Fibroblast of gingiva (primary cell): ENCODE data around the gene CAMTA1.
"Not testable (repeated sequence)": the region's sequence is repeated elsewhere in the genome, so short reads cannot be mapped to it uniquely, and the experiment has no call there.

Experiments
- DNase-seq: peaks from one replicate; pipeline ENCODE4 v3.0.0-alpha.2; 2011; ENCODE audit warnings: low read depth

CAMTA1 gene

GRCh38 chr1:7108251-7108650 is 323.0 kb downstream of the CAMTA1 start:
- DNase-seq, result no peak

DNA sequence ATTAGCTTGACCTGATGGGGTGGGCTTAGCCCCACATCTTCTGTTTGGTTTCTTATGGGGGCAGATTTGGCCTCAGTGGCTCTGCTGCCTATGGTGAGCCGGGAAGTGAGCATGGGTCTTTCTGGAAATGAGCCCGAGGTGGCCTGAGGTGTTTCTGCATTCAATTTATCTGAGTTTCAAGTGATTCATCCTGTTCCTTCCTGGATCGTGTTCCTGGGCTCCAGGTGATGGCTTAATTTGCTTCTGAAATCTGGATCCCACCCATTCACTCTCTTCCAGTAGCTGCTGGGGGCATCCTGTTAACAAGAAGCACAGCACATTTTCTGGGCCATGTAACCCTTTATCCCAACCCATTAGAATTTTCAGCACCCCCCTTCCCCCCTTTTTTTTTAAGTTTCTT is 324.6 kb downstream of the CAMTA1 start:
- DNase-seq, result no peak

- no peak for DNase-seq
These were observed 325.1 kb downstream of the CAMTA1 start for GRCh38 chr1:7110321-7110720.

- no peak for DNase-seq
These were observed 326.6 kb downstream of the CAMTA1 start for GRCh38 chr1:7111853-7112252.

- no peak for DNase-seq
These were observed 327.9 kb downstream of the CAMTA1 start for GRCh38 chr1:7113136-7113535.

DNA sequence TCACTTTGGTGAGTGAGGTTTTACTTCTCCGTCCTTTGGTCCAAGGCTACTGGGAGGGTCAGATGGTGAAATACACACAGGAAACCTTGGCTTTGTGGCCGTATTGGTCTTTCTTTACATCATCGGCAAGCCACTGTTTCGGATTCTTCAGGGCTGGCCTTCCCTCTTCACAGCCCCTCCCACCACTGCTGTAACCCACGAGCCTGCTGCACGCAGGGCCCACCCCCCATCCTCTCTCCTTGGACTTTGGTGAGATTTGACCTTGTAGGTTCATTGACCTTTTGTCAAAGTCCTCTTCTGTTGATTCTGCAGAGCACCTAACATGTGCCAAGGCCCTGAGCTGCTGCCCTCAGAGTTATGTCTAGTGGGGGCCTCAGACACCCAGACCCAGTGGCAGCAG is 328.6 kb downstream of the CAMTA1 start:
- no peak for DNase-seq

DNA sequence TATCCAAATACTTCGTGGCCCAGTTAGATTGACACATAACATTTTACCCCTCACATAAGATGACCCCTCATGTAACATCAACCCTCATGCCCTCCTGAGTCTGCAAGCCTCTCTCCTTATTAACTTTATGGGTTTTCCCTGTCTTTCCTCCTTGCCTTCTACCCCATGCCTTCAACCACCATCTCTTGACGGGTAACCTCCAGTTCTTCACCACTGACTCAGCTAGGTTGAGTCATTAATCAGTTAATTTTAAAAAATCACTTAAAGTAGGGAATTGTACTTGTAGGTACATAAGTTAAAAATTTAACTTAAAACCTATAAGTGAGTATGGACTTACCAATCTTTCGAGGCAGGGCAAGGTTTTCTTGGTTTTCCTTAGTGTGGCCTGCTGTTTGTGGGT is 330.7 kb downstream of the CAMTA1 start:
- DNase-seq, result no peak

DNA sequence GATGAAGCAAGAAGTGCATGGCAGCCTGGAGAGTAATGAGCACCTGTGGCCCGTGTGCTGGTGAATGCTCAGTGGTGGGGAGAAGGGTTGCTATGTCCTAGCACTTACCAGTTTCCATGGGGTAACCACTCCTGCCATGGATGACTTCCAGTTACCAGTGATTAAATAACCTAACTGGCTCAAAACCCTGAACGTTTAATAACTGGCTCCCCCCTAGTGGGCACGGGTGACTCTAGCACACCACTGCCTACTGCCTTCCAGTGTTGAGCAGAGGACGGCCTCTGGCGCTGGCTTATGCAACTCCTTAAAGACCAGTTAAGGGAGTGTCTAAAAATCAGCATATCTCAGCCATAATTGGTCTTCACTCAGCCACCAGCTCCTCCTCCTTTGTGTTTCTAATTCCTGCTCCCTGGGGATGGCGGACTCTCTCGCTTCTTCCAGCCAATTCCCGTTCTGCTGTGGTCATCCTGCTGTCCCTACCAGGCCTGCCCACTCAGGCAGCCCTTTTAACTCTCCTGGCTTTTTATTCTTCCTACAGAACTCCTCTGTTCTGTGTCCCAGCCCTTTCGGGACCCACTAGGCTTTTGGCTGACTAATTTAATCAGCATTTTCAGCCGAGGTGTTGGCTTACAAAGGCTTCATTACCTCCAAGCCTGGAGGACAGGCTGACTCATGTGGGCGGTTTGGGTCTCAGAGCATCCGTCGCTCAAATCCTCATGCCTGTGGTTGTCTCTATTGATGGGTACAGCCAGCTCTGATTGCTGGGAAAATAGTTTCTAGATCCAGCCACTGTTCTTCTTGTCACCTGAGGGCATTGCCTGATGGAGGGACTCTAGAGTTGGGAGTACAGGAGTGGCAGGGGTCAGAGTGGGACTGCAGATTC is 332.4 kb downstream of the CAMTA1 start:
- DNase-seq, result peak; percentile 68

DNA sequence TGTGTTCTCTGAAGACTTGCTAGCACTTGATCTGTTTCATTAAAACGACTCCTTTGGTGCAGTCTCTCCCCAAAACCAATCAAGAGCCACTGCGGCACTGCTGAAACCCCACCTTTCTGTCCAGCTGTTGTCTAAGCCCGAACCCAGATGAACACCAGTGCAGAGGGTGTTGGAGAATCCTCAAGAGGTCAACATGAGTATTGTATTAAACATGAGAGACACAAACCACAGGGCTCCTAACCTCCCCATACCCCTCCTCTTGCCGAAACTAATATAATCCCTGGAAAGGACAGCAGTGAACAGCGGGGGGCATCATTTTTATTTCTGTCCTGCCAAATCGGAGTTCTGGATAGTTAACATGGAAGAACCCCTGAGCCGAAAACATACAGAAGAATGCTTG is 333.9 kb downstream of the CAMTA1 start:
- no peak for DNase-seq

DNA sequence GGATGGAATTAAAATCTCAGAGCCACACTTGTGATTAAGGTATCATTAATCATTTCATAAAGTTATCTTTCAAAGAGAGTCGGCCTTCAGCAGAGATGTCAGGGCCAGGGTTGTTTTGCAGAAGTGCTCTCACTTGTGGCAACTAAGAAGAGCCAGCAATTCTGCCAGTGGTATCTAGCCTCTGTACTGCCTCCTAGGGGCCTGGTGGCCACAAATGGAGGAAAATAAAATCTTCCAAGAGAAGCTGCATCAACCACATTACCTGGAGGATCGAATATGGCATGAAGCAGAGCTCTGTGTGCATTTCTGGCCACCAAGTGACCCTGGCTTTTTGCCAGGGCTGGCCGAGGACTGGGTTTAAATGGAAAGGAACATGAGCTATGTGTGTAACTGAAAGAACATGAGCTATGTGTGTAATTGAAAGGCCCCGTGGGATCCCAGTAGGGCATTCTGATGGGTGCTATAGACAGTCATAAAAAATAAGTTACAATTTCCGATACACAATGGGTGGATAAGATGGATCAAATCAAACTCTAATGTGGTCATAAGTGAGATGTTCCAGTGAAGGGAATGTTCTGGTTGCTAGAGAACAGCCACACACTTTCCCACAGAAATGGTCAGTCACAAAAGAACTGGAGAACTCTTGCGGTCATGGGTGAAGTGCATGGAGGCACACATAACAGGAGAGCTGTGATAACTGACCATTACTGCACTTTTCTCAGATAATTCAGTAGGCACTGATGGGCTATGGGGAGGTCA is 335.8 kb downstream of the CAMTA1 start:
- DNase-seq, result no peak

DNA sequence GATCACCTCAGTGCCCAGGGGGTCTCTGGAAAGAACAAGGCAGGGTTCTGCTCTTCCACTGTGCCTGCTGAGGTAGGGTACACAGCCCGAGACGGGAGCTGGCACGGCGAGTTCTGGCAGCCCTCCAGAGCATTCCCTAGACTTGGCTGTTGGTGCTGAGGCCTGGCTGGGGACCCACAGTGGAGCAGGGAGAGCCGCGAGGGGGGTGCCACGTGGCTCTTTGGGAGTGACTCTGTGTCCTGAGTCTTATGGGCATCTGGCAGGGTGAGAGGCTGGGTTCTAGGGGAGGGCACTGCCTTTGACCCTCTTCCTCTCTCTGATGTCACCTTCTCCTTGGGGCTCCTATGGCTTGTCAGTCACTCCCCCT is 336.4 kb downstream of the CAMTA1 start:
- no peak for DNase-seq

- no peak for DNase-seq
These were observed 342.2 kb downstream of the CAMTA1 start for GRCh38 chr1:7127322-7128075.

GRCh38 chr1:7128293-7128692 is 343.0 kb downstream of the CAMTA1 start:
- DNase-seq, result no peak

DNA sequence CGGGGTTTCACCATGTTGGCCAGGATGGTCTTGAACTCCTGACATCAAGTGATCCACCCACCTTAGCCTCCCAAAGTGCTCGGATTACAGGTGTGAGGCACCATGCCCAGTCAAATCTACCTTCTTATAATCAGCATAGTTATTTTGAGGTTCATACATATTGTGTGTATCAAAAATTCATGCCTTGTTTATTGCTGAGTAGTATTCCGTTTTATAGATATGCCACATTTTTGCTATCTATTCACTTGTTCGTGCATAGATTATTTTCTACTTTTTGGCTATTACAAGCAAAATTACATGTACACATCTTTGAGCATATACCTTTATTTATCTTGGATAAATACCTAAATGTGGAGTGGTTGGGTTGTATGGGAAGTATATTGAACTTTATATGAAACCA is 344.9 kb downstream of the CAMTA1 start:
- no peak for DNase-seq

- no peak for DNase-seq
These were observed 350.2 kb downstream of the CAMTA1 start for GRCh38 chr1:7135493-7135892.

DNA sequence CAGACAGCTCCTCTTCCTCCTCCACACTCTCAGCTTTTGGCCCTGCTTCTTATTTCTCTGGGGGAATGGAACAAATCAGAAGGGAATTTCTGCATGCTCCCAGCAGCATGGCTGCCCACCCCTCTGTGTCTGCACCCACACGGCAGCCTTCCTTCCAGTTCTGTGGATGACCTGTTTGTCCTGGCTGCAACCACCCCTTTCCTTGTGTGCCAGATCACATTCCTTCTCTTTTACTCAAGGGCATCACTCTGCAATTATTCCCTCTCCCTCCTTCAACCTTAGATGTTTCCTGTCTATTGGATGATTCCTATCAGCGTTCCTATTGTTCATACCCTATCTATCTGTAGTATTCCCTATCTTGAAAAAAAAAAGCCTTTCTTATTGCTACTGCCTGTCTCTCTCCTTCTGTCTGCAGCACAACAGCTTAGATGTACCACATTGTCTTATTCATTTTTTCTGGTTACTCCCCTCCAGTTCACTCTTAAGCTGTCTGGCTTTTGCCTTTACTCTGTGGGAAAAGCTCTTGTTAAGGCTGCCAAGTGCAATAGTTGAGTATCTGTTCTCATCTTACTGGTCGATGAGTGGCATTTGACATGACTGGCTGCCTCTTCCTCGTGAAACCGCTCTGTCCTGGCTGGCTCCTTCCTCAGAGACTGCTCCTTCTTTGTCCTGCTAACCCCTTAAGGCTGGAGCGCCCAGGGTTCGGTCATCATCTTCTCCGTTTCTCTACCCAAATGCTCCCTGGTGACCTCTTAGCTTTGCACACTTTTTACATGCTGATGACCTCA is 351.1 kb downstream of the CAMTA1 start:
- no peak for DNase-seq

DNA sequence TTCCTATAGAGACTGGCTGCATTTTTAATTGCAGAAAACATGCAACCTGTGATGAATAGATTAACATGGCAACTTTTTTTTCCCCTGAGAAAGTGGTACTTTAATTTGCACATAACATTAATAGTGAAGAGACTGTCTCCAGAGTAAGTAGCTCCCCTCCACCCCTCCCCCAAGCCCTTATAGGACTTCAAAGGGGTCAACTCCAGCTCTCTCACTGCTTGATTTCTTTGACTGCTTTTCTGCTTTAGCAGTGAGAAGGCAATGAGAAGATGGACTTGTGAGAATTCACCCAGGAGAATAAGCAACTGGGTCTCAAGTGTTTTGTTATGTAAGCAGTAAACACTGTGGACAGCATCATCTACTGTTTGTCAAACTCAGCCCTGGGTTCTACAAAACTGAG is 355.0 kb downstream of the CAMTA1 start:
- no peak for DNase-seq

DNA sequence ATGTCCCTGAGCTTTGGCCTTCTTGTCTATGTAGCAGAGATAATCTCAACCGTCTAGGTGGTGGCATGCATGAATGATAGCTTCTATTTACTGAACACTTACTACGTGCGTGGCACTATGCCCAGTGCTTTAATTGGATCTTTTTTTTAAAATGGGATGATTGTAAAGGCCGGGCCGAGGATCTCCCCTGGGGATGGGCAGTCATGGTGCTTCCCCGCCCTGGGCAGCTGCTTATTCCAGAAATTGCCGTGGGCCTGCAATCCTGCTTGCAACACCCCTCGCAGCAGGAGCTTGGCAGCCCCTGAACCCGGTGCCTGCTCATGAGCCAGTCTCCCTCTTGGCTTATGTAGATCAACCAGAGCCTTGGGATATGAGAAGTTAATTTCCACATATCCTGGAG is 360.7 kb downstream of the CAMTA1 start:
- no peak for DNase-seq

- no peak for DNase-seq
These were observed 361.5 kb downstream of the CAMTA1 start for GRCh38 chr1:7146710-7147109.

GRCh38 chr1:7147581-7148282 is 362.5 kb downstream of the CAMTA1 start:
- not testable (repeated sequence) for DNase-seq
